Mesenchymal stem cell (in vitro differentiated cells and primary cell): ENCODE measurements around the gene KRT13.
A peak's percentile ranks its signal among the peaks of the same experiment; 100 is the strongest.

Experiments used
- DNase-seq: peaks from one replicate; pipeline ENCODE4 v3.0.0-alpha.2; 2013
- H2AFZ ChIP-seq: one replicate; pipeline ENCODE4 v1.6.1; 2013; ENCODE audit warnings: low read depth, mild to moderate bottlenecking, control low read depth, inconsistent platforms, low read length, moderate library complexity
- H2AK5ac ChIP-seq: 2 replicates; pipeline ENCODE4 v1.6.1; 2013; ENCODE audit warnings: low read length, moderate library complexity, mild to moderate bottlenecking, inconsistent platforms; ENCODE audit not compliant: severe bottlenecking
- H2BK120ac ChIP-seq: one replicate; pipeline ENCODE4 v1.6.1; 2013; ENCODE audit warnings: low read depth, mild to moderate bottlenecking, inconsistent platforms, low read length, moderate library complexity
- H2BK12ac ChIP-seq, 2 experiments: one replicate each; pipeline ENCODE4 v1.6.1; 2013; ENCODE audit warnings: inconsistent platforms in 2 of 2, low read length in 2 of 2, mild to moderate bottlenecking in 2 of 2, moderate library complexity in 2 of 2, control low read depth in 1 of 2
- H2BK15ac ChIP-seq: one replicate; pipeline ENCODE4 v1.6.1; 2013; ENCODE audit warnings: mild to moderate bottlenecking, low read depth, inconsistent platforms; ENCODE audit not compliant: poor library complexity, severe bottlenecking
- H2BK5ac ChIP-seq: 2 replicates; pipeline ENCODE4 v1.6.1; 2013; ENCODE audit warnings: low read depth, mild to moderate bottlenecking, low read length, control low read depth, inconsistent platforms; ENCODE audit not compliant: poor library complexity, severe bottlenecking
- H3K14ac ChIP-seq, 2 experiments: one replicate each; pipeline ENCODE4 v1.6.1; 2013; ENCODE audit warnings: inconsistent platforms in 2 of 2, low read length in 2 of 2, control low read depth in 1 of 2, mild to moderate bottlenecking in 1 of 2, moderate library complexity in 1 of 2
- H3K18ac ChIP-seq, 2 experiments: one replicate each; pipeline ENCODE4 v1.6.1; 2013; ENCODE audit warnings: inconsistent platforms in 2 of 2, low read length in 2 of 2, control low read depth in 1 of 2, low read depth in 1 of 2, mild to moderate bottlenecking in 1 of 2
- H3K23ac ChIP-seq, 2 experiments: one replicate each; pipeline ENCODE4 v1.6.1; 2013; ENCODE audit warnings: inconsistent platforms in 2 of 2, low read length in 2 of 2, mild to moderate bottlenecking in 2 of 2, moderate library complexity in 2 of 2, control low read depth in 1 of 2
- H3K27ac ChIP-seq: 2 replicates; pipeline ENCODE4 v1.5.1; 2013; ENCODE audit warnings: mild to moderate bottlenecking, moderate library complexity, low read length, control low read depth, inconsistent platforms; ENCODE audit not compliant: poor library complexity, severe bottlenecking
- H3K27me3 ChIP-seq, 2 experiments: 2 replicates each; pipeline versions ENCODE4 v1.6.1 to v1.7.0; 2013; ENCODE audit warnings: low read length in 2 of 2, mild to moderate bottlenecking in 2 of 2, moderate library complexity in 2 of 2, control low read depth in 1 of 2, inconsistent platforms in 1 of 2; ENCODE audit not compliant: control insufficient read depth in 1 of 2, insufficient read depth in 1 of 2
- H3K36me3 ChIP-seq, 2 experiments: 2 replicates each; pipeline versions ENCODE4 v1.6.1 to v1.7.0; 2013; ENCODE audit warnings: low read length in 2 of 2, control low read depth in 1 of 2, inconsistent platforms in 1 of 2, low read depth in 1 of 2, mild to moderate bottlenecking in 1 of 2; ENCODE audit not compliant: insufficient read depth in 2 of 2, control insufficient read depth in 1 of 2
- H3K4ac ChIP-seq, 2 experiments: one replicate each; pipeline ENCODE4 v1.6.1; 2013; ENCODE audit warnings: inconsistent platforms in 2 of 2, low read length in 2 of 2, mild to moderate bottlenecking in 2 of 2, moderate library complexity in 2 of 2, control low read depth in 1 of 2, low read depth in 1 of 2
- H3K4me1 ChIP-seq: 2 replicates; pipeline ENCODE4 v1.6.1; 2013; ENCODE audit warnings: low read depth, low read length, control low read depth; ENCODE audit not compliant: control insufficient read depth, insufficient read depth
- H3K4me2 ChIP-seq: 2 replicates; pipeline ENCODE4 v1.6.1; 2013; ENCODE audit warnings: low read length, mild to moderate bottlenecking, inconsistent platforms; ENCODE audit not compliant: poor library complexity, severe bottlenecking
- H3K4me3 ChIP-seq, 2 experiments: 2 replicates each; pipeline versions ENCODE4 v1.5.1 to v1.7.0; 2013; ENCODE audit warnings: low read length in 2 of 2, mild to moderate bottlenecking in 2 of 2, control low read depth in 1 of 2, low read depth in 1 of 2; ENCODE audit not compliant: insufficient read depth in 1 of 2
- H3K79me1 ChIP-seq: replicated peaks from 2 replicates; pipeline ENCODE4 v1.6.1; 2013; ENCODE audit warnings: mild to moderate bottlenecking, control low read depth, low read length, inconsistent platforms; ENCODE audit not compliant: poor library complexity, severe bottlenecking
- H3K9ac ChIP-seq: 2 replicates; pipeline ENCODE4 v1.7.0; 2013; ENCODE audit warnings: mild to moderate bottlenecking, low read length, moderate library complexity
- H3K9me3 ChIP-seq: 2 replicates; pipeline ENCODE4 v1.7.0; 2013; ENCODE audit warnings: mild to moderate bottlenecking, low read length; ENCODE audit not compliant: control insufficient read depth
- H4K8ac ChIP-seq: one replicate; pipeline ENCODE4 v1.6.1; 2013; ENCODE audit warnings: inconsistent platforms, mild to moderate bottlenecking, low read length, moderate library complexity
- H4K91ac ChIP-seq: one replicate; pipeline ENCODE4 v1.6.1; 2013; ENCODE audit warnings: mild to moderate bottlenecking, low read length, inconsistent platforms
- WGBS: methylation state at CpG from one replicate; pipeline ENCODE4 v1.1.7; 2013; ENCODE audit warnings: mixed read lengths; 5-methylcytosine and 5-hydroxymethylcytosine counted together

KRT13 gene

DNA sequence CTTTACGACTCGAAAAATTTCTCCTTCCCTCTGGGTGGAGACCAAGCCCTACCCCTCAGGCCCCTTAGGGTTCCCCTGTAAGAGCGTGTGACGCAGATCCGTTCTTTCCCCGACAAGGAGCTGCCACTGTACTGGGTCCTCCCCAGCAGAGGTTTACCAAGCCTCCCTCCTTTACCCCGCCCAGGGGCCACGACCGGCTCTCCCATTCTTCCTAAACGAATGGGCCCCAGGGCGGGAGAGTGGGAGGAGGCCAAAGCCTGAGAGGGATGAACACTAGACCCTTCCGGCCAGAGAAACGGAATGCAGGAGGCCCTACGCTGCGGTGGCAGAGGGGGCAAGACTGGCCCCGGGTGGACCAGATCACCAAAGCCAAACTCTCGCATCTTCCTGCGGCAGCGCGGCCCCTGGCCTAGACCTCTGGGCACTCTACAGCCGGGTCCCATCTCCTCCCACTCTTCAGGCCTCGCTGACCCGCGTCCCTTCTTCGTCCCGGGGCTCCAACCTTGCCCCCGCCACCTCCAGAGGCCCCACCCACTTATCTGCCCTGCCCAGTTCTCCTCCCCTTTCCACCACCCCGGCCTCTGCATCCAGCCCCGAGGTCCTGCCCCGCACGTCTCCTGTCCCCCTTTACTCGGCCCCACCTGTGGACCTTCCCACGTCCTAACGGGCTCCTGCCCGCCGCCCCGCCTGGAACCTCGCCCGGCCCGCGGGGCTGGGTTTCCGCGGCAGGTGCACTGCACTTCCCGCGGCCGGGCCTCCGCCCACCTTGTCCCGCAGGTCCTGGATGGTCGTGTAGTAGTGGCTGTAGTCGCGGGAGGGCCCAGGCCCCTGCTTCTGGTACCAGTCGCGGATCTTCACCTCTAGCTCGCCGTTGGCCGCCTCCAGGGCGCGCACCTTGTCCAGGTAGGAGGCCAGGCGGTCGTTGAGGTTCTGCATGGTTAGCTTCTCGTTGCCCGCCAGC is 21.9 kb upstream of the KRT13 start:
- H3K9me3 ChIP-seq: no peaks in the 10 kb centered on the region
- peak overlapping the region; percentile 93 for H4K91ac ChIP-seq
- peaks cover 0 to 16% of the 10 kb centered on the region in 2 experiments for H3K27me3 ChIP-seq
- 7% methylated on average over 61 of the region's 62 CpGs for WGBS
- peak overlapping the region; percentile 36 for H2AFZ ChIP-seq
- peak overlapping the region; percentile 88 for H4K8ac ChIP-seq
- peak overlapping the region; percentile 42 to 49 for H2BK12ac ChIP-seq
- peak overlapping the region; percentile 66 to 73 for H3K4me3 ChIP-seq
- peaks cover 2% of the 10 kb centered on the region for H3K79me1 ChIP-seq
- H3K27ac ChIP-seq: no peak overlapping the region
- H2BK5ac ChIP-seq: no peak overlapping the region
- H2BK120ac ChIP-seq: peak overlapping the region; percentile 61
- peak overlapping the region in 1 of 2 experiments; percentile 94 for H3K23ac ChIP-seq
- peak overlapping the region in 1 of 2 experiments; percentile 90 for H3K14ac ChIP-seq
- H2AK5ac ChIP-seq: no peak overlapping the region
- H2BK15ac ChIP-seq: peak overlapping the region; percentile 41
- peak overlapping the region; percentile 82 to 92 for H3K18ac ChIP-seq
- peak overlapping the region; percentile 76 for H3K4me2 ChIP-seq
- DNase-seq: peak; percentile 55
- H3K4ac ChIP-seq: peak overlapping the region; percentile 42 to 68
- peaks cover 43% of the 10 kb centered on the region for H3K4me1 ChIP-seq
- peaks cover 0 to 25% of the 10 kb centered on the region in 2 experiments for H3K36me3 ChIP-seq
- peak overlapping the region; percentile 50 for H3K9ac ChIP-seq

DNA sequence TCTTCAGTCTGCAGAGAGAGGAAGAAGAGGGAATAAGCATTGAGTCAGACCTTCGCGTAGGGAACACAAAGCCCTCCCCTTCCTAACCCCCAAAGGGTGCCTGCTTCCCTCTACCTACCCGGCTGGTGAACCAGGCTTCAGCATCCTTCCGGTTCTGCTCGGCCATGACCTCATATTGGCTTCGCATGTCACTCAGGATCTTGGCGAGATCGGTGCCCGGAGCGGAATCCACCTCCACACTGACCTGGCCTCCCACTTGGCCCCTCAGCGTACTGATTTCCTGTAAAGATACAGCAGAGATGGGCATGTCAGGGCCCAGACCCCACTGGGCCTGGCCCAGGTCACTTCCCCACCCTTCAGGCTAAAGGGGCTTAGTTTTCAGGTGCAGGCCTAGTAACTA is 18.8 kb upstream of the KRT13 start:
- H2BK120ac ChIP-seq: no peak overlapping the region
- no peak overlapping the region for H2BK5ac ChIP-seq
- H3K4ac ChIP-seq: no peak overlapping the region
- H3K9me3 ChIP-seq: no peaks in the 10 kb centered on the region
- H3K14ac ChIP-seq: no peak overlapping the region
- H3K9ac ChIP-seq: no peak overlapping the region
- H3K4me2 ChIP-seq: no peak overlapping the region
- H2BK12ac ChIP-seq: no peak overlapping the region
- H3K4me1 ChIP-seq: peaks cover 46% of the 10 kb centered on the region
- H3K27me3 ChIP-seq: peaks cover 0 to 25% of the 10 kb centered on the region in 2 experiments
- DNase-seq: no peak
- peak overlapping the region; percentile 16 for H4K8ac ChIP-seq
- no peak overlapping the region for H3K4me3 ChIP-seq
- no peak overlapping the region for H2BK15ac ChIP-seq
- no peak overlapping the region for H3K23ac ChIP-seq
- peaks cover 0 to 26% of the 10 kb centered on the region in 2 experiments for H3K36me3 ChIP-seq
- no peak overlapping the region for H2AFZ ChIP-seq
- no peak overlapping the region for H3K27ac ChIP-seq
- no peak overlapping the region for H3K18ac ChIP-seq
- no peak overlapping the region for H4K91ac ChIP-seq
- 95% methylated on average over 11 of the region's 11 CpGs for WGBS
- peaks cover 2% of the 10 kb centered on the region for H3K79me1 ChIP-seq
- H2AK5ac ChIP-seq: no peak overlapping the region

DNA sequence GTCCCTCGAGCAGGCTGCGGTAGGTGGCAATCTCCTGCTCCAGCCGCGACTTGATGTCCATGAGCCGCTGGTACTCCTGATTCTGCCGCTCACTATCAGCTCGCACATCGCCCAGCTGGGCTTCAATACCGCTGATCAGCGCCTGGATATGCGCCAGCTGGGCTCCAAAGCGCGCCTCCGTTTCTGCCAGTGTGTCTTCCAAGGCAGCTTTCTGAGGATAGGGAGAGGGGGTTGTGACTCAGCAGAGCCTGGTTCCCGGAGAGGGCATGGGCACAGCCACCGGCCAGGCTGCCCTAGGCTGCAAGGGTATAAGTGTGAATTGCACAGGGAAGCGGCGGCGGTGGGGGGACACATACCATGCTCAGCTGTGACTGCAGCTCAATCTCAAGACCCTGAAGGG is 18.4 kb upstream of the KRT13 start:
- Histone ChIP-seq H3K27me3 (peaks cover 0 to 25% of the 10 kb centered on the region in 2 experiments), H2AK5ac (no peak overlapping the region), H3K23ac (no peak overlapping the region), H2AFZ (no peak overlapping the region), H3K14ac (peak overlapping the region in 1 of 2 experiments; percentile 39), H3K4ac (no peak overlapping the region), H4K8ac (no peak overlapping the region), H3K9ac (no peak overlapping the region), H2BK12ac (peak overlapping the region; percentile 42 to 56), H3K9me3 (no peaks in the 10 kb centered on the region), H3K36me3 (peaks cover 0 to 26% of the 10 kb centered on the region in 2 experiments), H3K79me1 (peaks cover 2% of the 10 kb centered on the region), H3K4me1 (peaks cover 46% of the 10 kb centered on the region), H2BK5ac (no peak overlapping the region), H3K18ac (peak overlapping the region; percentile 12 to 55), H3K4me3 (no peak overlapping the region), H2BK15ac (no peak overlapping the region), H4K91ac (peak overlapping the region; percentile 62), H2BK120ac (no peak overlapping the region), H3K27ac (no peak overlapping the region), H3K4me2 (no peak overlapping the region)
- DNase-seq: no peak
- WGBS: 94% methylated on average over 19 of the region's 19 CpGs

DNA sequence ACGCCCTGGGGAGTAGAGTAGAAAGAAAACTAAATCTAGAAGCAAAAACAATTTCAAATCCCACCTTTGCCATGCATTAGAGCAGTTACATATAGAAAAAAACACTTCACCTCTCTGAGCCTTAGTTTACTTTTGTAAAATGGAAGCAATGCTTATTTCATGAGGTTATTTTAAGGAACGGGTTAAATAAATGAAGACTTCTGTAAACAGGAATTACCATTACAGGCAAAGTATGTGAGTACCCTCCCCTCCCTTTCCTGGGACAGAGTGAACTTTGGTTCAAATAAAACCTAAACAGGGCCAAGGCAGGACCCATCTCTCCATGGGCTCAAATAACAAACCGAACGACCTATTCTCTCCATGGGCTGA is 17.8 kb upstream of the KRT13 start:
- H3K27ac ChIP-seq: no peak overlapping the region
- H4K8ac ChIP-seq: no peak overlapping the region
- DNase-seq: no peak
- H3K4me3 ChIP-seq: no peak overlapping the region
- H4K91ac ChIP-seq: no peak overlapping the region
- no peaks in the 10 kb centered on the region for H3K9me3 ChIP-seq
- peaks cover 44% of the 10 kb centered on the region for H3K4me1 ChIP-seq
- H3K4me2 ChIP-seq: no peak overlapping the region
- H2AK5ac ChIP-seq: no peak overlapping the region
- no peak overlapping the region for H2BK15ac ChIP-seq
- H3K36me3 ChIP-seq: peaks cover 0 to 26% of the 10 kb centered on the region in 2 experiments
- H3K79me1 ChIP-seq: peaks cover 2% of the 10 kb centered on the region
- H3K27me3 ChIP-seq: peaks cover 0 to 21% of the 10 kb centered on the region in 2 experiments
- H3K18ac ChIP-seq: no peak overlapping the region
- H2BK120ac ChIP-seq: no peak overlapping the region
- WGBS: 85% methylated on average over 3 of the region's 4 CpGs
- H3K23ac ChIP-seq: no peak overlapping the region
- no peak overlapping the region for H3K9ac ChIP-seq
- no peak overlapping the region for H3K4ac ChIP-seq
- no peak overlapping the region for H2AFZ ChIP-seq
- no peak overlapping the region for H2BK5ac ChIP-seq
- H2BK12ac ChIP-seq: no peak overlapping the region
- no peak overlapping the region for H3K14ac ChIP-seq
